Aorta (tissue), 5 donors: Measurements from ENCODE around the gene TMIGD1. TPM values are rescaled to one million over a fixed set of nuclear protein-coding genes. Genes with fewer than 3 reads are reported as not detected.
"Not testable (repeated sequence)": the region's sequence is repeated elsewhere in the genome, so short reads cannot be mapped to it uniquely, and the experiment has no call there.

Source experiments
- ATAC-seq: fragments of 200-7000 bp; cut with Tn5 transposase; one replicate; pipeline ENCODE4 v1.9.1; 2022; ENCODE audit warnings: moderate library complexity; ENCODE audit not compliant: low FRiP score
- DNase-seq, 2 donors: peaks; one replicate each; pipeline ENCODE4 v3.0.0-alpha.2; 2020
- H3K27ac ChIP-seq, 2 donors: one replicate each; pipeline ENCODE4 v1.5.1; 2013; ENCODE audit warnings: low read length in 2 of 2, mild to moderate bottlenecking in 2 of 2, moderate library complexity in 2 of 2, control low read depth in 1 of 2, inconsistent platforms in 1 of 2, low read depth in 1 of 2
- H3K27me3 ChIP-seq, 2 donors: one replicate each; pipeline ENCODE4 v1.6.1; 2013; ENCODE audit warnings: control low read depth in 1 of 2, low read length in 1 of 2, mild to moderate bottlenecking in 1 of 2, moderate library complexity in 1 of 2; ENCODE audit not compliant: insufficient read depth in 2 of 2, control insufficient read depth in 1 of 2
- H3K36me3 ChIP-seq, 2 donors: one replicate each; pipeline ENCODE4 v1.6.1; 2013; ENCODE audit warnings: control low read depth in 1 of 2, low read length in 1 of 2, mild to moderate bottlenecking in 1 of 2; ENCODE audit not compliant: insufficient read depth in 2 of 2, control insufficient read depth in 1 of 2
- H3K4me1 ChIP-seq, 2 donors: one replicate each; pipeline ENCODE4 v1.6.1; 2013; ENCODE audit warnings: low read length in 2 of 2, control low read depth in 1 of 2, mild to moderate bottlenecking in 1 of 2, moderate library complexity in 1 of 2; ENCODE audit not compliant: insufficient read depth in 2 of 2, control insufficient read depth in 1 of 2
- H3K4me3 ChIP-seq, 2 donors: one replicate each; pipeline ENCODE4 v1.5.1; 2013; ENCODE audit warnings: low read length in 2 of 2, control low read depth in 1 of 2, mild to moderate bottlenecking in 1 of 2
- H3K9me3 ChIP-seq: one replicate; pipeline ENCODE4 v1.6.1; 2013; ENCODE audit warnings: mild to moderate bottlenecking, low read length; ENCODE audit not compliant: control insufficient read depth
- WGBS, 2 donors: extraction: QIAGEN DNeasy Blood & Tissue Kit; methylation state at CpG; one replicate each; pipeline ENCODE4 v1.1.7; 2013; 5-methylcytosine and 5-hydroxymethylcytosine counted together
- intact Hi-C, 2 donors: fragments of 100-400 bp; cut with DNase I; formaldehyde crosslinking; loops; one replicate each; pipeline versions ENCODE4 v1.14.2 to v1.15.0; 2022
- polyA plus RNA-seq, 2 donors: library from polyadenylated mRNA; stranded (reverse); fragments of 200-250 nt; gene quantifications; one replicate each; pipeline ENCODE4 v1.2.3, GENCODE V29; 2013
- total RNA-seq, 2 donors: library from RNA; stranded (reverse); fragmentation: NEBNext Ultra II Directional; extraction: Animal tissue kit (Norgen Biotek cat#: 25700); gene quantifications; one replicate each; pipeline ENCODE4 v1.2.1, GENCODE V29; 2021
- donor health status: healthy with polysubstance abuse.
- donor health status: Bipolar disorder and iron deficiency.
- donor health status: DM: no; HTN: no; CAD: no.
- donor health status: DM: no; HTN: no; CAD: no.
- donor health status: DM: yes; HTN: yes; CAD: no.

Gene TMIGD1
- total and polyA plus RNA-seq, 4 donors = 1.9 TPM; not detected in 3

GRCh38 chr17:30349252-30349651 is 15.4 kb upstream of the TMIGD1 start:
- ATAC-seq (no peak), DNase-seq (no peak)
- no peak overlapping the region for H3K4me3 ChIP-seq
- intact Hi-C loops = no loop called here
- H3K9me3 ChIP-seq = no peaks in the 10 kb centered on the region
- no peaks in the 10 kb centered on the region for H3K27me3 ChIP-seq
- H3K4me1 ChIP-seq = no peaks in the 10 kb centered on the region
- WGBS, 2 donors = 96 to 100% methylated on average over 1 of the region's 1 CpG
- no peaks in the 10 kb centered on the region for H3K36me3 ChIP-seq
- no peak overlapping the region for H3K27ac ChIP-seq

GRCh38 chr17:30347488-30347887 is 13.6 kb upstream of the TMIGD1 start:
- Histone ChIP-seq H3K9me3 (no peaks in the 10 kb centered on the region), H3K27ac (no peak overlapping the region), H3K27me3 (no peaks in the 10 kb centered on the region), H3K4me1 (no peaks in the 10 kb centered on the region), H3K4me3 (no peak overlapping the region), H3K36me3 (no peaks in the 10 kb centered on the region)
- no peak for ATAC-seq
- intact Hi-C loops = no loop called here
- DNase-seq = no peak
- 62 to 69% methylated on average over 4 of the region's 4 CpGs for WGBS, 2 donors

GRCh38 chr17:30346221-30346795 is 12.5 kb upstream of the TMIGD1 start:
- H3K27me3 ChIP-seq = no peaks in the 10 kb centered on the region
- intact Hi-C loops = no loop called here
- no peak overlapping the region for H3K4me3 ChIP-seq
- no peaks in the 10 kb centered on the region for H3K9me3 ChIP-seq
- DNase-seq = no peak
- WGBS, 2 donors = 95 to 98% methylated on average over 3 of the region's 3 CpGs
- H3K27ac ChIP-seq = no peak overlapping the region
- H3K4me1 ChIP-seq = no peaks in the 10 kb centered on the region
- H3K36me3 ChIP-seq = no peaks in the 10 kb centered on the region
- ATAC-seq = no peak

- H3K9me3 ChIP-seq = no peaks in the 10 kb centered on the region
- no peaks in the 10 kb centered on the region for H3K27me3 ChIP-seq
- H3K4me3 ChIP-seq = no peak overlapping the region
- ATAC-seq = no peak
- H3K4me1 ChIP-seq = no peaks in the 10 kb centered on the region
- H3K27ac ChIP-seq = no peak overlapping the region
- DNase-seq = no peak
- WGBS, 2 donors = 94 to 96% methylated on average over 4 of the region's 4 CpGs
- H3K36me3 ChIP-seq = no peaks in the 10 kb centered on the region
- intact Hi-C loops = no loop called here
Observed at GRCh38 chr17:30345527-30346075, 11.7 kb upstream of the TMIGD1 start.

DNA sequence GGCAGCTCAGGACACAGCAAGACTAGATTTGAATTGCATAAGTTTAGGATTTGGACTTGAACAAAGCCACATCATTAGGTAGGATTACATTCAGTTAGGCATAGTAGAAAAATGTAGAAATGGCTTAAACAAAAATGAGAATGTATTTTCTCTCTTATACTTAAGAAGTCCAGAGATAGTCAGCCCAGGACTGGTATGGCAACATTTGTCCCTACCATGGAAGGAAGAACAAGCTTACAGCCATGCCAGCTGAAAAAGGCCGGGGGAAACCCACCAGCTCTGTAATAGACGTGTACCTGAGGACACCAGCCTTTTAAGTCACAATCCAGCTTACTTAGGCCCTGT is 11.2 kb upstream of the TMIGD1 start:
- ATAC-seq (no peak), DNase-seq (no peak)
- intact Hi-C loops = no loop called here
- no peaks in the 10 kb centered on the region for H3K4me1 ChIP-seq
- H3K27ac ChIP-seq = no peak overlapping the region
- no peaks in the 10 kb centered on the region for H3K36me3 ChIP-seq
- H3K4me3 ChIP-seq = no peak overlapping the region
- H3K9me3 ChIP-seq = no peaks in the 10 kb centered on the region
- H3K27me3 ChIP-seq = no peaks in the 10 kb centered on the region
- 94 to 95% methylated on average over 2 of the region's 2 CpGs for WGBS, 2 donors

GRCh38 chr17:30344283-30345088 is 10.6 kb upstream of the TMIGD1 start:
- H3K27me3 ChIP-seq = no peaks in the 10 kb centered on the region
- ATAC-seq (peak; percentile 36), DNase-seq (no peak)
- H3K27ac ChIP-seq = peak overlapping the region in 1 of 2 donors; percentile 27
- no peaks in the 10 kb centered on the region for H3K4me1 ChIP-seq
- no peaks in the 10 kb centered on the region for H3K9me3 ChIP-seq
- intact Hi-C loops = no loop called here
- 39 to 50% methylated on average over 9 of the region's 9 CpGs for WGBS, 2 donors
- no peak overlapping the region for H3K4me3 ChIP-seq
- H3K36me3 ChIP-seq = no peaks in the 10 kb centered on the region

DNA sequence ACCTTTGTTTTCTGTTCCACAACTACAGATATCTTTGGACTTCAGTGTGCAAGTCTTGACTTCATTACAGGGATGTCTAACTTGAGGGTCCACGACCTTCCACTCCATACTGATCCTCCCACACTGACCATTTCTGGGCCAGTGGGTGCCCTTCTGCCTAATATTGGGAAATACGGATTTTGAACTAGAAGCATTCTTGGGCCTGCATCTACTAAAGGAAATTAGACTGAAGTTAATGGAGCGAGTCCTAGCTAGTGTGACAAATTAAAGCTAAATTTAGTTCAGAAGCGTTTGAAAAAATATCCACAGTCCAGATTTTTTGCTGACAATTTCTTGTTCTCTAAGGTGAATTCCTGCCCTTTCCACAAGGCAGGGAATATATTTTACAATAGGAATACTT is 9.9 kb upstream of the TMIGD1 start:
- no peak for DNase-seq
- intact Hi-C loops = no loop called here
- Histone ChIP-seq H3K4me3 (no peak overlapping the region), H3K27ac (no peak overlapping the region), H3K36me3 (no peaks in the 10 kb centered on the region), H3K9me3 (no peaks in the 10 kb centered on the region), H3K27me3 (no peaks in the 10 kb centered on the region), H3K4me1 (no peaks in the 10 kb centered on the region)
- ATAC-seq = no peak
- 33 to 35% methylated on average over 4 of the region's 4 CpGs for WGBS, 2 donors

- H3K27ac ChIP-seq, intact Hi-C loops: not testable (repeated sequence)
- 92 to 97% methylated on average over 3 of the region's 3 CpGs for WGBS, 2 donors
Observed at GRCh38 chr17:30343244-30343643, 9.4 kb upstream of the TMIGD1 start.

GRCh38 chr17:30341703-30342249 is 7.9 kb upstream of the TMIGD1 start:
- intact Hi-C loops = no loop called here
- H3K4me1 ChIP-seq = no peaks in the 10 kb centered on the region

More at GRCh38 chr17:30343244-30343643, 9.4 kb upstream of the TMIGD1 start:
- not testable (repeated sequence) for H3K4me1 ChIP-seq, H3K36me3 ChIP-seq, H3K4me3 ChIP-seq, ATAC-seq, H3K27me3 ChIP-seq, DNase-seq, H3K9me3 ChIP-seq

More at GRCh38 chr17:30341703-30342249, 7.9 kb upstream of the TMIGD1 start:
- Histone ChIP-seq H3K9me3 (no peaks in the 10 kb centered on the region), H3K4me3 (no peak overlapping the region), H3K36me3 (no peaks in the 10 kb centered on the region), H3K27me3 (no peaks in the 10 kb centered on the region), H3K27ac (no peak overlapping the region)
- DNase-seq = no peak
- 88 to 94% methylated on average over 5 of the region's 5 CpGs for WGBS, 2 donors
- no peak for ATAC-seq
